GM23338 (cell line): Measurements from ENCODE around the gene OR10D3.

ENCODE experiments used
- EZH2phosphoT487 ChIP-seq: fragments of 200-600 bp; sonication (generic); IDR thresholded peaks from one replicate; pipeline ENCODE4 v1.8.1; 2018; ENCODE audit warnings: antibody characterized with exemption; ENCODE audit not compliant: unreplicated experiment
- POLR2AphosphoS5 ChIP-seq: IDR thresholded peaks from 2 replicates; pipeline ENCODE4 v1.6.1; 2016; ENCODE audit warnings: antibody characterized with exemption, low read depth
- TF ChIP-seq, protein P1 (sequence below), 2 experiments: fragments of 200-600 bp in 1 of 2; sonication (generic) in 1 of 2; conservative IDR thresholded peaks; 2 replicates each; pipeline versions ENCODE4 v1.5.1 to v1.6.1; 2016 to 2017; ENCODE audit warnings: antibody characterized with exemption in 2 of 2, low read depth in 2 of 2, mild to moderate bottlenecking in 2 of 2, moderate library complexity in 1 of 2

DNA sequence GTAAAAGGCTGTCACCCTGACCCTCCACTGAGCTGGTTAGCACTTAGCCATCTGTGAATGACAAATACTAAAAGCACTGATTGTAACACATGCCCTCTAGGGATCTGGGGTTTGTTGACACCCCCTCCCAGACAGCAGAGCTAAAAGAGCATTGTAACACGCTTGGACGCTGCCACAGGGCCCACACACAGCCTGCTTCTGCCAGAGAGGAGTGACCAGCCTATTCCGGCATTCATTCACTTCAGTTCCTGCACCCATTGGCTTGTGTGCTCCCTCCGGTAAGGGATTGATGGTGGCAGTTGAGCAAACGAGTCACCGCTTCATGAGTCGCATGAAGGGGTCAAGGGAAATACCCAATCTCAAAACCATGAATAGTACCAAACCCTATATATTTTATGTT is 15.8 kb downstream of the OR10D3 start:
- TF ChIP-seq, protein P1, sequence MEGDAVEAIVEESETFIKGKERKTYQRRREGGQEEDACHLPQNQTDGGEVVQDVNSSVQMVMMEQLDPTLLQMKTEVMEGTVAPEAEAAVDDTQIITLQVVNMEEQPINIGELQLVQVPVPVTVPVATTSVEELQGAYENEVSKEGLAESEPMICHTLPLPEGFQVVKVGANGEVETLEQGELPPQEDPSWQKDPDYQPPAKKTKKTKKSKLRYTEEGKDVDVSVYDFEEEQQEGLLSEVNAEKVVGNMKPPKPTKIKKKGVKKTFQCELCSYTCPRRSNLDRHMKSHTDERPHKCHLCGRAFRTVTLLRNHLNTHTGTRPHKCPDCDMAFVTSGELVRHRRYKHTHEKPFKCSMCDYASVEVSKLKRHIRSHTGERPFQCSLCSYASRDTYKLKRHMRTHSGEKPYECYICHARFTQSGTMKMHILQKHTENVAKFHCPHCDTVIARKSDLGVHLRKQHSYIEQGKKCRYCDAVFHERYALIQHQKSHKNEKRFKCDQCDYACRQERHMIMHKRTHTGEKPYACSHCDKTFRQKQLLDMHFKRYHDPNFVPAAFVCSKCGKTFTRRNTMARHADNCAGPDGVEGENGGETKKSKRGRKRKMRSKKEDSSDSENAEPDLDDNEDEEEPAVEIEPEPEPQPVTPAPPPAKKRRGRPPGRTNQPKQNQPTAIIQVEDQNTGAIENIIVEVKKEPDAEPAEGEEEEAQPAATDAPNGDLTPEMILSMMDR (conservative IDR thresholded peaks at IDR 0.05; ENCODE audit: low read depth in 2 of 2) = no peak
- TF ChIP-seq POLR2AphosphoS5 = no peak
- no peak for TF ChIP-seq EZH2phosphoT487
